HepG2 (cell line): ENCODE data around the gene TBC1D22A. TPM values are rescaled to one million over a fixed set of nuclear protein-coding genes. Genes with fewer than 3 reads are reported as not detected.

Experiments used
- ATF7 ChIP-seq, 2 experiments: fragments of 450-650 bp in 1 of 2; sonication (generic) in 1 of 2; formaldehyde crosslinking in 1 of 2; IDR thresholded peaks; 2 replicates each; pipeline versions ENCODE4 v1.4.0 to v1.6.1; 2016 to 2020; ENCODE audit warnings: antibody characterized with exemption in 1 of 2, mild to moderate bottlenecking in 1 of 2, missing genetic modification reagents in 1 of 2
- CC2D1A ChIP-seq: sonication (generic); formaldehyde crosslinking; IDR thresholded peaks from 2 replicates; pipeline ENCODE4 v1.8.1; 2023; ENCODE audit warnings: mild to moderate bottlenecking, missing genetic modification reagents
- CHD4 ChIP-seq: fragments of 200-600 bp; sonication (generic); IDR thresholded peaks from 2 replicates; pipeline ENCODE4 v1.7.0; 2017; ENCODE audit warnings: mild to moderate bottlenecking, low read length, borderline replicate concordance
- CTCF ChIP-seq: sonication (generic); formaldehyde crosslinking; IDR thresholded peaks from 2 replicates; pipeline ENCODE4 v1.5.0; 2020; ENCODE audit warnings: mild to moderate bottlenecking, missing genetic modification reagents, moderate library complexity
- DNMT1 ChIP-seq: sonication (generic); formaldehyde crosslinking; IDR thresholded peaks from 2 replicates; pipeline ENCODE4 v1.5.1; 2020; ENCODE audit warnings: mild to moderate bottlenecking, missing genetic modification reagents
- GABPB1 ChIP-seq: IDR thresholded peaks from 2 replicates; pipeline ENCODE4 v1.6.1; 2016; ENCODE audit warnings: mild to moderate bottlenecking, missing genetic modification reagents, moderate library complexity, missing compliant biosample characterization
- HIC2 ChIP-seq: sonication (generic); formaldehyde crosslinking; IDR thresholded peaks from 2 replicates; pipeline ENCODE4 v1.9.0; 2022; ENCODE audit warnings: low read depth, missing genetic modification reagents
- IRF9 ChIP-seq: sonication (generic); formaldehyde crosslinking; IDR thresholded peaks from 2 replicates; pipeline ENCODE4 v1.8.0; 2022; ENCODE audit warnings: missing genetic modification reagents, mild to moderate bottlenecking, borderline replicate concordance
- JUN ChIP-seq: sonication (generic); formaldehyde crosslinking; IDR thresholded peaks from 2 replicates; pipeline ENCODE4 v1.4.0; 2020; ENCODE audit warnings: mild to moderate bottlenecking, missing genetic modification reagents
- KDM2A ChIP-seq: sonication (generic); formaldehyde crosslinking; IDR thresholded peaks from 2 replicates; pipeline ENCODE4 v1.4.0; 2020; ENCODE audit warnings: low read depth, missing genetic modification reagents, borderline replicate concordance
- MXD1 ChIP-seq: sonication (generic); formaldehyde crosslinking; IDR thresholded peaks from 2 replicates; pipeline ENCODE4 v1.4.0; 2020; ENCODE audit warnings: mild to moderate bottlenecking, missing genetic modification reagents
- NFE2L2 ChIP-seq: fragments of 150-350 bp; IDR thresholded peaks from 2 replicates; pipeline ENCODE4 v1.6.1; 2014; ENCODE audit warnings: low read length
- NFKBIZ ChIP-seq: IDR thresholded peaks from 2 replicates; pipeline ENCODE4 v1.6.1; 2018; ENCODE audit warnings: missing genetic modification reagents, missing compliant biosample characterization
- SOX5 ChIP-seq: IDR thresholded peaks from 2 replicates; pipeline ENCODE4 v1.6.1; 2016; ENCODE audit warnings: borderline replicate concordance
- TSC22D2 ChIP-seq: sonication (generic); formaldehyde crosslinking; IDR thresholded peaks from 2 replicates; pipeline ENCODE4 v1.5.1; 2020; ENCODE audit warnings: missing genetic modification reagents, mild to moderate bottlenecking, borderline replicate concordance
- ZBTB3 ChIP-seq: sonication (generic); formaldehyde crosslinking; IDR thresholded peaks from 2 replicates; pipeline ENCODE4 v1.4.0; 2020; ENCODE audit warnings: low read depth, mild to moderate bottlenecking, moderate library complexity, missing genetic modification reagents, borderline replicate concordance
- ZMYM4 ChIP-seq: sonication (generic); formaldehyde crosslinking; IDR thresholded peaks from 2 replicates; pipeline ENCODE4 v1.8.1; 2023; ENCODE audit warnings: mild to moderate bottlenecking, missing genetic modification reagents
- ZNF768 ChIP-seq: sonication (generic); formaldehyde crosslinking; IDR thresholded peaks from 2 replicates; pipeline ENCODE4 v1.4.0; 2020; ENCODE audit warnings: missing genetic modification reagents
- ZNF850 ChIP-seq: sonication (generic); formaldehyde crosslinking; conservative IDR thresholded peaks from 2 replicates; pipeline ENCODE4 v1.9.0; 2021; ENCODE audit warnings: mild to moderate bottlenecking, missing genetic modification reagents
- polyA plus RNA-seq, 8 experiments: library from polyadenylated mRNA; depleted of rRNA in 3 of 8; stranded (reverse) in 7 of 8; unstranded in 1 of 8; fragments of >200 nt; fragmentation: Illumina TruSeq in 4 of 8; extraction: Trizol in 4 of 8; gene quantifications; 2 replicates each; pipeline versions ENCODE4 v1.2.1 to v1.2.3, GENCODE V29; 2011 to 2016; ENCODE audit warnings: low read depth in 4 of 8, missing spikeins in 1 of 8, mixed read lengths in 1 of 8; ENCODE audit not compliant: insufficient read depth in 1 of 8
- total RNA-seq, 5 experiments: library from RNA; depleted of rRNA; stranded (reverse); fragments of >200 nt; fragmentation: Illumina TruSeq; extraction: Trizol; gene quantifications; 2 replicates each; pipeline ENCODE4 v1.2.3, GENCODE V29; 2016; ENCODE audit warnings: low read depth in 1 of 5
- TF ChIP-seq, protein P1 (sequence below): sonication (generic); formaldehyde crosslinking; IDR thresholded peaks from 2 replicates; pipeline ENCODE4 v1.4.0; 2020; ENCODE audit warnings: missing genetic modification reagents
- TF ChIP-seq, protein P2 (sequence below): sonication (generic); formaldehyde crosslinking; IDR thresholded peaks from 2 replicates; pipeline ENCODE4 v1.8.1; 2023; ENCODE audit warnings: mild to moderate bottlenecking, missing genetic modification reagents

TBC1D22A gene
- total and polyA plus RNA-seq, 2 of the 13 experiments (the other 11 are each of a cell fraction or from before 2014, with no cell fraction given), result 17.3 to 18.0 TPM

GRCh38 chr22:46754110-46754799 lies 8.2 kb upstream of the TBC1D22A start (continued):
- TF ChIP-seq KDM2A (CRISPR knock-in tag), result peak; percentile 79
- no peak for TF ChIP-seq ATF7 (IDR thresholded peaks at IDR 0.05)
- peak; percentile 67; the same call in 1 of the 2 replicates for TF ChIP-seq ATF7 (CRISPR knock-in tag; IDR thresholded peaks at IDR 0.05)
- TF ChIP-seq GABPB1 (CRISPR knock-in tag), result peak; percentile 83
- 0 out of 2 replicates have a peak, but pooled peaks have one; percentile 65 for TF ChIP-seq IRF9 (CRISPR knock-in tag)
- peak; percentile 72; the same call in 1 of the 2 replicates for TF ChIP-seq SOX5
- TF ChIP-seq, protein P1, sequence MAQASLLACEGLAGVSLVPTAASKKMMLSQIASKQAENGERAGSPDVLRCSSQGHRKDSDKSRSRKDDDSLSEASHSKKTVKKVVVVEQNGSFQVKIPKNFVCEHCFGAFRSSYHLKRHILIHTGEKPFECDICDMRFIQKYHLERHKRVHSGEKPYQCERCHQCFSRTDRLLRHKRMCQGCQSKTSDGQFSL (CRISPR knock-in tag), result no peak
- peak; percentile 64 for TF ChIP-seq ZMYM4 (CRISPR knock-in tag)
- TF ChIP-seq MXD1, result peak; percentile 61; the same call in 1 of the 2 replicates
- no peak for TF ChIP-seq CHD4
- TF ChIP-seq, protein P2, sequence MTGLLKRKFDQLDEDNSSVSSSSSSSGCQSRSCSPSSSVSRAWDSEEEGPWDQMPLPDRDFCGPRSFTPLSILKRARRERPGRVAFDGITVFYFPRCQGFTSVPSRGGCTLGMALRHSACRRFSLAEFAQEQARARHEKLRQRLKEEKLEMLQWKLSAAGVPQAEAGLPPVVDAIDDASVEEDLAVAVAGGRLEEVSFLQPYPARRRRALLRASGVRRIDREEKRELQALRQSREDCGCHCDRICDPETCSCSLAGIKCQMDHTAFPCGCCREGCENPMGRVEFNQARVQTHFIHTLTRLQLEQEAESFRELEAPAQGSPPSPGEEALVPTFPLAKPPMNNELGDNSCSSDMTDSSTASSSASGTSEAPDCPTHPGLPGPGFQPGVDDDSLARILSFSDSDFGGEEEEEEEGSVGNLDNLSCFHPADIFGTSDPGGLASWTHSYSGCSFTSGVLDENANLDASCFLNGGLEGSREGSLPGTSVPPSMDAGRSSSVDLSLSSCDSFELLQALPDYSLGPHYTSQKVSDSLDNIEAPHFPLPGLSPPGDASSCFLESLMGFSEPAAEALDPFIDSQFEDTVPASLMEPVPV (CRISPR knock-in tag), result peak; percentile 58; the same call in 1 of the 2 replicates
- peak; percentile 91; the same call in 1 of the 2 replicates for TF ChIP-seq JUN
- 0 out of 2 replicates have a peak, but pooled peaks have one; percentile 63 for TF ChIP-seq NFKBIZ (CRISPR knock-in tag)
- TF ChIP-seq ZNF850 (CRISPR knock-in tag), result peak; percentile 85; the same call in 1 of the 2 replicates
- 0 out of 2 replicates have a peak, but pooled peaks have one; percentile 3 for TF ChIP-seq CTCF (CRISPR knock-in tag)
- TF ChIP-seq HIC2, result peak; percentile 55; the same call in 1 of the 2 replicates
- peak; percentile 77; the same call in 1 of the 2 replicates for TF ChIP-seq ZBTB3 (CRISPR knock-in tag)
- TF ChIP-seq DNMT1 (CRISPR knock-in tag), result peak; percentile 89; the same call in 1 of the 2 replicates
- TF ChIP-seq TSC22D2 (CRISPR knock-in tag), result no peak; the same call in 1 of the 2 replicates
- TF ChIP-seq NFE2L2, result peak; percentile 52
- TF ChIP-seq ZNF768, result no peak
- TF ChIP-seq CC2D1A (CRISPR knock-in tag), result peak; percentile 86; the same call in 1 of the 2 replicates
